Epithelial cell of proximal tubule (primary cell): Measurements from ENCODE around the gene MAFG. TPM values are rescaled to one million over a fixed set of nuclear protein-coding genes. Genes with fewer than 3 reads are reported as not detected.
A peak's percentile ranks its signal among the peaks of the same experiment; 100 is the strongest.

Experiments used
- DNase-seq: peaks from one replicate; pipeline ENCODE4 v3.0.0-alpha.2; 2011; ENCODE audit warnings: low read depth
- H3K4me3 ChIP-seq: 2 replicates; pipeline ENCODE4 v1.5.1; 2011; ENCODE audit warnings: low read depth, mild to moderate bottlenecking, low read length
- total RNA-seq: library from RNA; depleted of rRNA; stranded (reverse); fragments of >200 nt; gene quantifications from 2 replicates; pipeline ENCODE4 v1.2.3, GENCODE V29; 2015
- TF ChIP-seq, protein P1 (sequence below): conservative IDR thresholded peaks from 2 replicates; pipeline ENCODE4 v1.5.1; 2012; ENCODE audit warnings: low read depth, mild to moderate bottlenecking, low read length

Gene MAFG
- total RNA-seq, 1 donor from 2014 or later, result 18.5 TPM

DNA sequence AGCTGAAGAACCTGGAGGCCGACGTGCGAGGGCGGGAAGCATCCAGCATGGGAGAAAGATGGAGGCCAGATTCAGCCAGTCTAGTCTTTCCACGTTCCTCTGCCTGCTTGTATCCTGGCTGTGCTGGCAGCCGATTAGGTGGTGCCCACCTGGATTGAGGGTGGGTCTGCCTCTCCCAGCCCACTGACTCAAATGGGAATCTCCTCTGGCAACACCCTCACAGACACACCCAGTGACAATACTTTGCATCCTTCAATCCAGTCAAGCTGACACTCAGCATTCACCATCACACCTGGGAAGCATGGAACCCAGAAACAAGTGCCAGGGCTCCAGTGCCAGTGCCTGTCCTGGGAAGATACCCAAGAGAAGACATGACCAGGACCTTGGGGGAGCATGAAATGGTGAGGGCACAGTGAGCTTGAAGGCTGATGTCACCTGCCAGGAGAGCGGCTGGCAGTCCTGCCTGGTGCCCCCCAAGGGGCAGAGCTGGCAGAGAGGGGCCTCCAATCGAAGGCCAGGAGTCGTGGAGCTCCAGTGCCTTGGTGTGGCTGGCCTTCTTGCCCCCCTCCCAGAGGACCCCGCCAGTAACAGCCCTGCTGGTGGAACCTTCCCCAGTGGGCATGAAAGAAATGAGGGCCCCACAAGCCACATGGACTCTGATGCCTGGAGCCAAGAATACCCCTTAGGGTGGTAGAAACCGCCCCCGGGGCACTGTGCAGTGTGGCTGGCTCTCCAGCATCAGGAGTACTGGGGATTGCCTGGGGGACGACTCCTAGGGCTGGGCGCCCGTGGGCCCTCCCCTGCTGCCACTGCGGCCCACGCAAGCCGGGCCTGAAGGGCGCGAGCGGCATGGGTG, 26.1 kb downstream of the MAFG start:
- no peak for DNase-seq
- H3K4me3 ChIP-seq, result peak overlapping the region; percentile 8
- TF ChIP-seq, protein P1, sequence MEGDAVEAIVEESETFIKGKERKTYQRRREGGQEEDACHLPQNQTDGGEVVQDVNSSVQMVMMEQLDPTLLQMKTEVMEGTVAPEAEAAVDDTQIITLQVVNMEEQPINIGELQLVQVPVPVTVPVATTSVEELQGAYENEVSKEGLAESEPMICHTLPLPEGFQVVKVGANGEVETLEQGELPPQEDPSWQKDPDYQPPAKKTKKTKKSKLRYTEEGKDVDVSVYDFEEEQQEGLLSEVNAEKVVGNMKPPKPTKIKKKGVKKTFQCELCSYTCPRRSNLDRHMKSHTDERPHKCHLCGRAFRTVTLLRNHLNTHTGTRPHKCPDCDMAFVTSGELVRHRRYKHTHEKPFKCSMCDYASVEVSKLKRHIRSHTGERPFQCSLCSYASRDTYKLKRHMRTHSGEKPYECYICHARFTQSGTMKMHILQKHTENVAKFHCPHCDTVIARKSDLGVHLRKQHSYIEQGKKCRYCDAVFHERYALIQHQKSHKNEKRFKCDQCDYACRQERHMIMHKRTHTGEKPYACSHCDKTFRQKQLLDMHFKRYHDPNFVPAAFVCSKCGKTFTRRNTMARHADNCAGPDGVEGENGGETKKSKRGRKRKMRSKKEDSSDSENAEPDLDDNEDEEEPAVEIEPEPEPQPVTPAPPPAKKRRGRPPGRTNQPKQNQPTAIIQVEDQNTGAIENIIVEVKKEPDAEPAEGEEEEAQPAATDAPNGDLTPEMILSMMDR, result no peak

DNA sequence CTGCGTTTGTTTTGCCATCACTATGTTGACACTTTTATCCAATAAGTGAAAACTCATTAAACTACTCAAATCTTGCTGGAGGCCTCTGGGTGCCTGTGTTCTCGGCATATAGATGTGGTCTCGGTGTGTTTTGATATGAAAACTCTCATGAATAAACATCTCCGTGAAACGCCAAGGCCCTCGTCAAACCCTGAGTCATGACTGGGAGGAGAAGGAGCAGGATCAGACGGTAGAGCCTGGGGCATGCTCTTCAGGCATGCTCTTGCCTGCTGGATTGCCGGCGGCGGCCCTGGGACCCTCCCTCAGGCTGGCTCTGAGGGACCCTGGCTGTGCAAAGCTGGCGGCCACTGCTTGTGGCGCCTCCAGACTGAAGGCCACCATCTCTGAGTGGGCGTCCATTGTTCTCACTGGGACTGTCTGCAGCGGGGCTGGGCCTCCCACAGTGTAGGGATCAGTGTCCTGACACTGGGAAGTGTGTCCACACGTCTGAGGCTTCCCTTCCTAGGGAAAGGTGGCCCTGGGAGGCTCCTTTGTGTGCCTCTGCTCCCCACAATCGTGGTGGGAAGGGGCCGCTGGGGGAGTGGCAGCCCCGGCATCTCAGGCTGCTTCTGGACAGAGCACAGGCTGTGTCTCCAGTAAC, 27.2 kb downstream of the MAFG start:
- DNase-seq, result no peak
- TF ChIP-seq, protein P1, result no peak

DNA sequence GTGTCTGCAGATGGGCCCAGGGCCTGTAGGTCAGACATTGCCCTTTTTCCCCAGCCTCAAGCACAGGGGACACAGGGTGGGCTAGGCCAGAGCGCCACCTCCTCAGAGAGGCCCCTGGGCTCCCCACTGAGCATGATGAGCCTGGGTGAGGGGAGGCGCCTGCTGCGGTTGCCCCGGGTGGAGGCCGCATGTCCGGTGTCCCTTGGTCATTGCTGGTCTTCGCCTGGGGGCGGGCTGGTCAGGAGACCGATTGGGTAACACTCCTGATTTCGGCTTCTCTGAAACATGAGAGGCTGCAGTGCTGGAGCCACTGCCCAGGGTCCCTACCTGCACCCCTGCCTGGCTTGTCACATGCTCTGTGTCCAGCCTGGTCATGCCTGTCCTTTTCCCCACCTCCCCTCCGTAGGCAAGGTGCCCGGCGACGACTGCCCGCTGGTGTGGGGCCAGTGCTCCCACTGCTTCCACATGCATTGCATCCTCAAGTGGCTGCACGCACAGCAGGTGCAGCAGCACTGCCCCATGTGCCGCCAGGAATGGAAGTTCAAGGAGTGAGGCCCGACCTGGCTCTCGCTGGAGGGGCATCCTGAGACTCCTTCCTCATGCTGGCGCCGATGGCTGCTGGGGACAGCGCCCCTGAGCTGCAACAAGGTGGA, 27.9 kb downstream of the MAFG start:
- TF ChIP-seq, protein P1, result no peak
- no peak for DNase-seq
- no peak overlapping the region for H3K4me3 ChIP-seq

More for the DNA sequence above, 27.2 kb downstream of the MAFG start:
- H3K4me3 ChIP-seq, result no peak overlapping the region

DNA sequence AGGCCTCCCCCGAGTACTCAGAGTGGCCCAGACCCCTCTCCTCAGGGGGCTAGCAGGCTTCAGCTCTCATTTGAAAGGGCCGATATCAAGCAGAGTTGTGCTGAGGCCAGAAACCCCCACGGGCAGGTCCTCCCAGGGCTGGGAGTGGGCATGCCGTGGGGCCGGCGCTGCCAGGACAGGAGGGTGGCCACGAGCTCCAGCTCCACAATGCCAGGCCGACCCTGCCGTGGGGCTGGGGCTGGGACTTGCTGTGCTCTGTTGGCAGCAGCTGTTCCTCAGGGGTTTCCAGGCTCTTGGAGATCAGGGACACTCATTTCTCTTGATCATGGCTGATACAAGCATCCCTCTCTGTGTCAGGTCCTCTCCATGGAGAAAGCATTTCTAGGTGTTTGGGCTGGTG, 28.6 kb downstream of the MAFG start:
- TF ChIP-seq, protein P1, result no peak
- H3K4me3 ChIP-seq, result no peak overlapping the region
- DNase-seq, result no peak

DNA sequence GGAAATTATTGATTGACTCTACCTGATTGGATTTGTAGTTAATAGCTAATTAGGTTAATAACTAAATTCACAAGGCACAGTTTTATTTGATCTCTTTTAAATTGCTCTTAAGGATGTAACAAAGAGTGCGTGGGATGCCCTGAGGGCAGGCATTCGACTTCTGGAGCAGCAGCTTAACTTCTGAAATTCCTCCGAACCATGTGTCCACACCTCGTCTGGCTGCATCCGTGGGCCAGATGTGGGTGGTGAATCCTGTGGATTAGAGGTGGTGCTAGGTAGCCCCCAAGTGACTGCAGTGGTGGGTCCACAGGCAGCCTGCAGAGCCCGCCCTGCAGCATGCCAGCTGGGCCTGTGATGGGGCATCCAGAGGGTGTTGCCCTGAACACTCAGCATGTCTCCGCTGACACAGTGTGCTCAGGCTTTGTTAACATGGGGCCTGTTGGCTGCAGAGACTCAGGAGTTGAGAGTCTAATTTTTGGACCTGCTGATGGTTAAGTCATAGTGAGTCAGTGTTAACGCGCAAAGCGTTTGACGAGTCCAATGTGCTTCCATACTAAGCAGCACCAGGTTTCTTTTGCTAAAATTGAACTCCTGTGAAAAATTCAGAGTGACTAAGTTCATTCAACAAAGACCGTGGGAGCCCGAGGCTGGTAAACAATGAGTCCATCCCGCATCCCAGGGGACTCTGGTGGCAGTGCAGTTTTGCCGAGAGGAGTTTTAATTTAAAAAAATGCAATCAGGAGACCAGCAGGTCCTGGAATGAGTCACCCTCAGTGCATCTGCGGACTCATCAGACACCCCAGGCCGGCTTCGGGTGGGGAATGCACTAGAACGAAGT, 29.3 kb downstream of the MAFG start:
- DNase-seq, result no peak
- H3K4me3 ChIP-seq, result no peak overlapping the region
- TF ChIP-seq, protein P1, result no peak

DNA sequence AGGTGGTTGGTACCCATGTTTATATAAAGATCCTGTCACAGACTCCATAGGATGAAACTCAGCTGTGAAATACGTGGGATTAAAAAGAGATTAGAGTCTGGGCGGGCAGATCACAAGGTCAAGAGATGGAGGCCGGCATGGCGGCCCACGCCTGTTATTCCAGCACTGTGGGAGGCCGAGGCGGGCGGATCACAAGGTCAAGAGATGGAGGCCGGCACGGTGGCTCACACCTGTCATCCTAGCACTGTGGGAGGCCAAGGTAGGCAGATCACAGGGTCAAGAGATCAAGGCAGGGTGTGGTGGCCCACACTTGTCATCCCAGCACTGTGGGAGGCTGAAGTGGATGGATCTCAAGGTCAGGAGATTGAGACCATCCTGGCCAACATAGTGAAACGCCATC, 32.1 kb downstream of the MAFG start:
- no peak for DNase-seq
- H3K4me3 ChIP-seq, result no peak overlapping the region
- TF ChIP-seq, protein P1, result no peak
